IMR-90 (cell line): Measurements from ENCODE around the gene CCDC179. TPM values are rescaled to one million over a fixed set of nuclear protein-coding genes. Genes with fewer than 3 reads are reported as not detected.

Source experiments
- ATAC-seq: fragments of 200-7000 bp; cut with Tn5 transposase; 2 replicates; pipeline ENCODE4 v1.9.1; 2020; ENCODE audit warnings: low read depth, mild to moderate bottlenecking, moderate library complexity
- BruUV-seq: library from RNA; stranded (reverse); fragments of 400-500 nt; replicated peaks from 2 replicates; lab custom pipeline; 2021; lab: Mats Ljungman, UMichigan
- CTCF ChIA-PET: fragments of 300-600 bp; formaldehyde crosslinking; extraction: SDS; loops from one replicate; lab custom pipeline; 2021; ENCODE audit warnings: antibody characterized with exemption; lab: Yijun Ruan, JAX
- POLR2A ChIA-PET: fragments of 300-600 bp; sonication (Branson Sonifier 250); formaldehyde crosslinking; loops from one replicate; lab custom pipeline; 2022; ENCODE audit warnings: antibody characterized with exemption; ENCODE audit not compliant: unreplicated experiment; lab: Charles Lee
- DNase-seq: peaks from one replicate; pipeline ENCODE4 v3.0.0; 2013
- H2AFZ ChIP-seq: replicated peaks from 2 replicates; pipeline ENCODE3; 2013; ENCODE audit warnings: low read length, mild to moderate bottlenecking; ENCODE audit not compliant: poor library complexity
- H2AK5ac ChIP-seq: 2 replicates; pipeline ENCODE4 v1.6.1; 2013; ENCODE audit warnings: low read depth, low read length, inconsistent platforms
- H2AK9ac ChIP-seq: replicated peaks from 2 replicates; pipeline ENCODE3; 2013; ENCODE audit warnings: mild to moderate bottlenecking, low read depth, low read length, moderate library complexity; ENCODE audit not compliant: poor library complexity
- H2BK120ac ChIP-seq: 2 replicates; pipeline ENCODE4 v1.6.1; 2013; ENCODE audit warnings: low read depth, low read length, inconsistent platforms
- H2BK15ac ChIP-seq: 3 replicates; pipeline ENCODE4 v1.6.1; 2013; ENCODE audit warnings: low read depth, low read length, inconsistent platforms
- H2BK20ac ChIP-seq: 2 replicates; pipeline ENCODE4 v1.6.1; 2013; ENCODE audit warnings: low read depth, mild to moderate bottlenecking, inconsistent platforms, low read length, moderate library complexity
- H2BK5ac ChIP-seq: 2 replicates; pipeline ENCODE4 v1.6.1; 2013; ENCODE audit warnings: mild to moderate bottlenecking, low read depth, low read length, inconsistent platforms; ENCODE audit not compliant: poor library complexity, severe bottlenecking
- H3K14ac ChIP-seq: replicated peaks from 2 replicates; pipeline ENCODE4 v1.6.1; 2013; ENCODE audit warnings: low read depth, low read length, inconsistent platforms
- H3K18ac ChIP-seq: 2 replicates; pipeline ENCODE4 v1.6.1; 2013; ENCODE audit warnings: low read depth, low read length, control low read depth
- H3K23ac ChIP-seq: 2 replicates; pipeline ENCODE4 v1.6.1; 2013; ENCODE audit warnings: low read depth, low read length, inconsistent platforms
- H3K27ac ChIP-seq: 2 replicates; pipeline ENCODE4 v1.5.1; 2013; ENCODE audit warnings: mild to moderate bottlenecking, control low read depth, low read length; ENCODE audit not compliant: insufficient read depth
- H3K27me3 ChIP-seq: 2 replicates; pipeline ENCODE4 v1.6.1; 2013; ENCODE audit warnings: low read length; ENCODE audit not compliant: control insufficient read depth, insufficient read depth
- H3K36me3 ChIP-seq: 2 replicates; pipeline ENCODE4 v1.6.1; 2013; ENCODE audit warnings: low read length, mixed read lengths; ENCODE audit not compliant: control insufficient read depth, insufficient read depth
- H3K4ac ChIP-seq: 2 replicates; pipeline ENCODE4 v1.6.1; 2013; ENCODE audit warnings: low read depth, low read length, inconsistent platforms
- H3K4me1 ChIP-seq: 2 replicates; pipeline ENCODE4 v1.6.1; 2013; ENCODE audit warnings: low read length, mixed read lengths; ENCODE audit not compliant: control insufficient read depth, insufficient read depth
- H3K4me2 ChIP-seq: 2 replicates; pipeline ENCODE4 v1.6.1; 2013; ENCODE audit warnings: low read depth, mild to moderate bottlenecking, control low read depth, low read length, moderate library complexity
- H3K4me3 ChIP-seq: 2 replicates; pipeline ENCODE4 v1.5.1; 2013; ENCODE audit warnings: low read depth, mild to moderate bottlenecking, control low read depth, low read length, moderate library complexity; ENCODE audit not compliant: insufficient read depth
- H3K56ac ChIP-seq: 2 replicates; pipeline ENCODE4 v1.6.1; 2013; ENCODE audit warnings: low read length, inconsistent platforms; ENCODE audit not compliant: insufficient read depth; ENCODE audit errors: extremely low read depth
- H3K79me1 ChIP-seq, 2 experiments: 2 replicates each; pipeline ENCODE4 v1.6.1; 2013; ENCODE audit warnings: low read length in 2 of 2, inconsistent platforms in 1 of 2, low read depth in 1 of 2
- H3K9ac ChIP-seq: 2 replicates; pipeline ENCODE4 v1.6.1; 2013; ENCODE audit warnings: low read depth, low read length, control low read depth
- H3K9me1 ChIP-seq: 2 replicates; pipeline ENCODE4 v1.6.1; 2013; ENCODE audit warnings: low read length, inconsistent platforms; ENCODE audit not compliant: insufficient read depth
- H3K9me3 ChIP-seq: 2 replicates; pipeline ENCODE4 v1.6.1; 2013; ENCODE audit warnings: low read length; ENCODE audit not compliant: control insufficient read depth, insufficient read depth
- H4K20me1 ChIP-seq: 2 replicates; pipeline ENCODE4 v1.6.1; 2013; ENCODE audit warnings: low read length, inconsistent platforms; ENCODE audit not compliant: insufficient read depth
- H4K5ac ChIP-seq: 2 replicates; pipeline ENCODE4 v1.6.1; 2013; ENCODE audit warnings: mild to moderate bottlenecking, low read depth, low read length, control low read depth
- H4K8ac ChIP-seq, 2 experiments: 2 replicates each; pipeline ENCODE4 v1.6.1; 2013; ENCODE audit warnings: low read depth in 2 of 2, low read length in 2 of 2, control low read depth in 1 of 2, inconsistent platforms in 1 of 2
- H4K91ac ChIP-seq: 2 replicates; pipeline ENCODE4 v1.6.1; 2013; ENCODE audit warnings: low read depth, low read length, inconsistent platforms; ENCODE audit not compliant: insufficient read depth
- CHD1 ChIP-seq: IDR thresholded peaks from 2 replicates; pipeline ENCODE4 v1.6.1; 2012; ENCODE audit warnings: low read depth, low read length, improper control_type of control experiment
- CTCF ChIP-seq: conservative IDR thresholded peaks from 2 replicates; pipeline ENCODE4 v1.5.1; 2012; ENCODE audit warnings: mild to moderate bottlenecking, low read depth, low read length, improper control_type of control experiment
- ELK1 ChIP-seq: fragments of 150-350 bp; IDR thresholded peaks from 2 replicates; pipeline ENCODE4 v1.6.1; 2016; ENCODE audit warnings: low read depth, mild to moderate bottlenecking, low read length, moderate library complexity, borderline replicate concordance
- MXI1 ChIP-seq: IDR thresholded peaks from 2 replicates; pipeline ENCODE4 v1.6.1; 2012; ENCODE audit warnings: low read depth, mild to moderate bottlenecking, low read length, moderate library complexity, borderline replicate concordance
- NFE2L2 ChIP-seq: fragments of 150-350 bp; IDR thresholded peaks from 2 replicates; pipeline ENCODE4 v1.6.1; 2016; ENCODE audit warnings: low read depth, mild to moderate bottlenecking, low read length
- POLR2A ChIP-seq: IDR thresholded peaks from 2 replicates; pipeline ENCODE4 v1.6.1; 2012; ENCODE audit warnings: mild to moderate bottlenecking, low read depth, low read length
- USF2 ChIP-seq: fragments of 150-350 bp; IDR thresholded peaks from 2 replicates; pipeline ENCODE4 v1.6.1; 2017; ENCODE audit warnings: mild to moderate bottlenecking, antibody characterized with exemption, low read length, low read depth
- WGBS, 2 experiments: methylation state at CpG; one replicate each; pipeline versions ENCODE4 v1.1.5 to v1.1.7; 2013; ENCODE audit warnings: missing lambda C conversion rate in 2 of 2; ENCODE audit not compliant: insufficient read length in 1 of 2; ENCODE audit errors: extremely low coverage in 2 of 2; 5-methylcytosine and 5-hydroxymethylcytosine counted together
- dilution Hi-C: fragments of 300-500 bp; cut with HindIII; formaldehyde crosslinking; loops from one replicate; pipeline ENCODE4 v1.14.3; 2018; ENCODE audit warnings: low sequenced_read_pairs; ENCODE audit not compliant: unreplicated experiment
- in situ Hi-C: fragments of 300-500 bp; cut with MboI; formaldehyde crosslinking; loops from 3 replicates; pipeline ENCODE4 v1.14.3; 2019; ENCODE audit warnings: low sequenced_read_pairs, inconsistent platforms, mixed read lengths
- intact Hi-C: fragments of 100-400 bp; cut with micrococcal nuclease; formaldehyde crosslinking; loops from 2 replicates; pipeline ENCODE4 v1.10.0; 2022
- polyA plus RNA-seq, 3 experiments: library from polyadenylated mRNA; depleted of rRNA; stranded (reverse); fragments of >200 nt; gene quantifications; 2 replicates each; pipeline ENCODE4 v1.2.3, GENCODE V29; 2012; ENCODE audit warnings: low replicate concordance in 1 of 3
- total RNA-seq: library from RNA; depleted of rRNA; stranded (reverse); fragments of >200 nt; gene quantifications from 2 replicates; pipeline ENCODE4 v1.2.3, GENCODE V29; 2012

CCDC179 gene
- total and polyA plus RNA-seq, 2 of the 4 experiments (the other 2 are of a cell fraction), result not detected

- no peak overlapping the region for H3K4me2 ChIP-seq
- H3K79me1 ChIP-seq, result no peaks in the 10 kb centered on the region
- no peak overlapping the region for H3K14ac ChIP-seq
- H3K4me3 ChIP-seq, result no peak overlapping the region
- H3K9me1 ChIP-seq, result no peaks in the 10 kb centered on the region
- H2AFZ ChIP-seq, result no peak overlapping the region
- no peaks in the 10 kb centered on the region for H3K27me3 ChIP-seq
- H3K56ac ChIP-seq, result no peak overlapping the region
- no peak for DNase-seq
- no peak overlapping the region for H2BK120ac ChIP-seq
- intact Hi-C loops, result no loop called here
- H4K8ac ChIP-seq, result no peak overlapping the region
- CTCF ChIA-PET, result no interaction called here
- no peaks in the 10 kb centered on the region for H3K36me3 ChIP-seq
- no peak overlapping the region for H3K4ac ChIP-seq
- H2AK5ac ChIP-seq, result no peak overlapping the region
- H4K91ac ChIP-seq, result no peak overlapping the region
- dilution Hi-C loops, result no loop called here
- in situ Hi-C loops, result no loop called here
- no peak overlapping the region for H2BK5ac ChIP-seq
- no peak overlapping the region for H2AK9ac ChIP-seq
- ATAC-seq, result no peak
- POLR2A ChIA-PET, result no interaction called here
- no peaks in the 10 kb centered on the region for H3K4me1 ChIP-seq
- no peak overlapping the region for H2BK20ac ChIP-seq
- WGBS, 2 experiments, result no CpG with 5 or more reads among the region's 1 CpG
- no peak for TF ChIP-seq ELK1
- no peak for TF ChIP-seq CTCF
- TF ChIP-seq USF2, result no peak
- no peak for TF ChIP-seq MXI1
- no peak for TF ChIP-seq NFE2L2
- TF ChIP-seq POLR2A, result no peak
- no peak for TF ChIP-seq CHD1
- BruUV-seq, result no TSS peak
- no peak overlapping the region for H4K5ac ChIP-seq
- no peak overlapping the region for H2BK15ac ChIP-seq
- H3K27ac ChIP-seq, result no peak overlapping the region
- H3K23ac ChIP-seq, result no peak overlapping the region
- H4K20me1 ChIP-seq, result no peaks in the 10 kb centered on the region
- no peak overlapping the region for H3K9ac ChIP-seq
- no peak overlapping the region for H3K18ac ChIP-seq
- H3K9me3 ChIP-seq, result no peaks in the 10 kb centered on the region
Measured at GRCh38 chr11:22846726-22847125, 13.5 kb downstream of the CCDC179 start.
